ENCODE data around the gene FOXP1.

DNA sequence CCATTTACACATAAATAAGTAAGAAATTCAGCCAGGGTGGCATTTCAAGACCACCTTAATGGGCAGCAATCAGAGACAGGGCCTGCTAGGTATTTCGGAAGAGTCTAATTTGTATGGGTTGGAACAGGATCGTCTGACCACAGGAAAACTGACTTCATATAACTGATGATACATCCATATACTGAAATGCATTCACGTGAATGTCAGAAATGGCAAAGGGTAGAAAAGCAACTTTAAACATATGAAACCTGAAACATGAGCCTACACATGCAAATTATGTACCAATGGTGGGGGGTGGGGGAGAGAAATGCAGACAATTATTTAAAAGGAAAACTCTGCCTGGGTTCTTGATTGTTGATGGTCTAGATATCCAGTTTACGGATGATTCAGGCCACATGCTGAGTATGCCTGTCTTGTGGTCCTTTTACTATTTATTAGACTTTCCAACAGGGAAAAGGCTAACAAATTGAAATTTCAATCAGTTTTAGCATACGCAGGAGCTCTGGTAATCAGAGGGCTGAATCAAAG lies 582.2 kb downstream of the FOXP1 start:
- TF ChIP-seq, protein P1, sequence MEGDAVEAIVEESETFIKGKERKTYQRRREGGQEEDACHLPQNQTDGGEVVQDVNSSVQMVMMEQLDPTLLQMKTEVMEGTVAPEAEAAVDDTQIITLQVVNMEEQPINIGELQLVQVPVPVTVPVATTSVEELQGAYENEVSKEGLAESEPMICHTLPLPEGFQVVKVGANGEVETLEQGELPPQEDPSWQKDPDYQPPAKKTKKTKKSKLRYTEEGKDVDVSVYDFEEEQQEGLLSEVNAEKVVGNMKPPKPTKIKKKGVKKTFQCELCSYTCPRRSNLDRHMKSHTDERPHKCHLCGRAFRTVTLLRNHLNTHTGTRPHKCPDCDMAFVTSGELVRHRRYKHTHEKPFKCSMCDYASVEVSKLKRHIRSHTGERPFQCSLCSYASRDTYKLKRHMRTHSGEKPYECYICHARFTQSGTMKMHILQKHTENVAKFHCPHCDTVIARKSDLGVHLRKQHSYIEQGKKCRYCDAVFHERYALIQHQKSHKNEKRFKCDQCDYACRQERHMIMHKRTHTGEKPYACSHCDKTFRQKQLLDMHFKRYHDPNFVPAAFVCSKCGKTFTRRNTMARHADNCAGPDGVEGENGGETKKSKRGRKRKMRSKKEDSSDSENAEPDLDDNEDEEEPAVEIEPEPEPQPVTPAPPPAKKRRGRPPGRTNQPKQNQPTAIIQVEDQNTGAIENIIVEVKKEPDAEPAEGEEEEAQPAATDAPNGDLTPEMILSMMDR (conservative IDR thresholded peaks at IDR 0.05; ENCODE audit: low read depth, low read length): no peak
- TF ChIP-seq EZH2 (IDR thresholded peaks at IDR 0.05; ENCODE audit: borderline replicate concordance, low read depth, low read length, poor library complexity, severe bottlenecking): no peak
